ENCODE results near the gene FYB1. TPM values are rescaled to one million over a fixed set of nuclear protein-coding genes. Genes with fewer than 3 reads are reported as not detected.

Gene FYB1
- total RNA-seq, 1 donor from 2014 or later: 45.0 TPM

DNA sequence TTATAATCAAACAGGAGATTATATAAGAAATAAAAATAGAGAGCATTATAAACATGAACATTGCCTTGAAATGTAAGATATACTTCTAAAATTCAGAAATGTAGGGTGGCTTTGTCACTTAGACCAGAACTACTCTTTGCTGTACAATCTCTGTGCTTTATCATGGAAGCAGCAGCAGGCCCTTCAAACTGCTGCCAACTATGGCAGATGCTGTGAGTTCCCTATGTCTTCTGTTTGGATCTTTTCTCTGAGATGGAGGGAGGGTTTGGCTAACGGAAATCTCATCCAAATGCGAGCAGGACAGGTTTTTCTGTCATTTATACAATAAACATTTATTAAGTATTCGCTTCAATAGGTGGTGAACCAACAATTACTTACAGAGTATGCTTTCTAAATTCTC lies 110.4 kb downstream of the FYB1 start:
- ATAC-seq (no peak), DNase-seq (no peak)
- no peaks in the 10 kb centered on the region for H3K27me3 ChIP-seq
- H3K9me3 ChIP-seq: no peaks in the 10 kb centered on the region
- H3K27ac ChIP-seq: no peak overlapping the region
- H3K36me3 ChIP-seq: no peaks in the 10 kb centered on the region
- TF ChIP-seq, protein P1, sequence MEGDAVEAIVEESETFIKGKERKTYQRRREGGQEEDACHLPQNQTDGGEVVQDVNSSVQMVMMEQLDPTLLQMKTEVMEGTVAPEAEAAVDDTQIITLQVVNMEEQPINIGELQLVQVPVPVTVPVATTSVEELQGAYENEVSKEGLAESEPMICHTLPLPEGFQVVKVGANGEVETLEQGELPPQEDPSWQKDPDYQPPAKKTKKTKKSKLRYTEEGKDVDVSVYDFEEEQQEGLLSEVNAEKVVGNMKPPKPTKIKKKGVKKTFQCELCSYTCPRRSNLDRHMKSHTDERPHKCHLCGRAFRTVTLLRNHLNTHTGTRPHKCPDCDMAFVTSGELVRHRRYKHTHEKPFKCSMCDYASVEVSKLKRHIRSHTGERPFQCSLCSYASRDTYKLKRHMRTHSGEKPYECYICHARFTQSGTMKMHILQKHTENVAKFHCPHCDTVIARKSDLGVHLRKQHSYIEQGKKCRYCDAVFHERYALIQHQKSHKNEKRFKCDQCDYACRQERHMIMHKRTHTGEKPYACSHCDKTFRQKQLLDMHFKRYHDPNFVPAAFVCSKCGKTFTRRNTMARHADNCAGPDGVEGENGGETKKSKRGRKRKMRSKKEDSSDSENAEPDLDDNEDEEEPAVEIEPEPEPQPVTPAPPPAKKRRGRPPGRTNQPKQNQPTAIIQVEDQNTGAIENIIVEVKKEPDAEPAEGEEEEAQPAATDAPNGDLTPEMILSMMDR (IDR thresholded peaks at IDR 0.05): no peak
- intact Hi-C loops (cut with DNase I): no loop called here
- no peak overlapping the region for H3K4me3 ChIP-seq
- no peaks in the 10 kb centered on the region for H3K4me1 ChIP-seq

DNA sequence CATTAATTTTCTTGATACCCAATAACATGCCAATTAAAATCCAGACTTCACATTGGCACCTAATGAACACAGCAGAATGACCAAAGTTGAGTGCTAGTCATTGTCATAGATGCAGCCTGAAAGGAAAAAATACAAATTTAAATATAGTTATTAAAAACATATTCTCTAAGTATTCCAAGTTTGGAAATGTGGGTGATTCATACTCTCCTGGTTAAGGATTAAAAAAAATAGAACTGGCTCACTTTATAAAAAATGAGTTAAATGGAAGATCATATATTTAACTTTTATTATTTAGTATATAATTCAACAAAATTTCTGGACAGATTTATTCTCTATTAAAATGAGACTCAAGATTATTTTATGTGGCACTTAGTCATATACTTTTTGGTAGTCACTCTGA lies 112.0 kb downstream of the FYB1 start:
- H3K9me3 ChIP-seq: no peaks in the 10 kb centered on the region
- intact Hi-C loops (cut with DNase I): no loop called here
- H3K27me3 ChIP-seq: no peaks in the 10 kb centered on the region
- H3K27ac ChIP-seq: no peak overlapping the region
- DNase-seq (no peak), ATAC-seq (no peak)
- no peaks in the 10 kb centered on the region for H3K36me3 ChIP-seq
- no peaks in the 10 kb centered on the region for H3K4me1 ChIP-seq
- no peak overlapping the region for H3K4me3 ChIP-seq
- TF ChIP-seq, protein P1 (IDR thresholded peaks at IDR 0.05): no peak

- H3K36me3 ChIP-seq: no peaks in the 10 kb centered on the region
Observed at GRCh38 chr5:39106322-39106721, 113.0 kb downstream of the FYB1 start.

GRCh38 chr5:39104221-39104620 lies 115.1 kb downstream of the FYB1 start:
- no peaks in the 10 kb centered on the region for H3K36me3 ChIP-seq
- intact Hi-C loops (cut with DNase I): no loop called here
- H3K4me1 ChIP-seq: peaks cover 4% of the 10 kb centered on the region
- TF ChIP-seq, protein P1 (IDR thresholded peaks at IDR 0.05): no peak
- no peak for DNase-seq
- no peak overlapping the region for H3K27ac ChIP-seq
- no peak for ATAC-seq
- H3K9me3 ChIP-seq: no peaks in the 10 kb centered on the region
- no peak overlapping the region for H3K4me3 ChIP-seq
- H3K27me3 ChIP-seq: no peaks in the 10 kb centered on the region

More at GRCh38 chr5:39106322-39106721, 113.0 kb downstream of the FYB1 start:
- Histone ChIP-seq H3K9me3 (no peaks in the 10 kb centered on the region), H3K27ac (no peak overlapping the region), H3K27me3 (no peaks in the 10 kb centered on the region), H3K4me3 (no peak overlapping the region), H3K4me1 (no peaks in the 10 kb centered on the region)
- TF ChIP-seq, protein P1 (IDR thresholded peaks at IDR 0.05): peak; percentile 19
- ATAC-seq: no peak
- intact Hi-C loops (cut with DNase I): no loop called here
- DNase-seq: no peak

- TF ChIP-seq, protein P1 (IDR thresholded peaks at IDR 0.05): no peak
- DNase-seq (no peak), ATAC-seq (no peak)
- Histone ChIP-seq H3K27me3 (no peaks in the 10 kb centered on the region), H3K27ac (no peak overlapping the region), H3K9me3 (no peaks in the 10 kb centered on the region), H3K36me3 (no peaks in the 10 kb centered on the region), H3K4me1 (peaks cover 4% of the 10 kb centered on the region), H3K4me3 (no peak overlapping the region)
- intact Hi-C loops (cut with DNase I): no loop called here
Observed at GRCh38 chr5:39102684-39103155, 116.6 kb downstream of the FYB1 start.

DNA sequence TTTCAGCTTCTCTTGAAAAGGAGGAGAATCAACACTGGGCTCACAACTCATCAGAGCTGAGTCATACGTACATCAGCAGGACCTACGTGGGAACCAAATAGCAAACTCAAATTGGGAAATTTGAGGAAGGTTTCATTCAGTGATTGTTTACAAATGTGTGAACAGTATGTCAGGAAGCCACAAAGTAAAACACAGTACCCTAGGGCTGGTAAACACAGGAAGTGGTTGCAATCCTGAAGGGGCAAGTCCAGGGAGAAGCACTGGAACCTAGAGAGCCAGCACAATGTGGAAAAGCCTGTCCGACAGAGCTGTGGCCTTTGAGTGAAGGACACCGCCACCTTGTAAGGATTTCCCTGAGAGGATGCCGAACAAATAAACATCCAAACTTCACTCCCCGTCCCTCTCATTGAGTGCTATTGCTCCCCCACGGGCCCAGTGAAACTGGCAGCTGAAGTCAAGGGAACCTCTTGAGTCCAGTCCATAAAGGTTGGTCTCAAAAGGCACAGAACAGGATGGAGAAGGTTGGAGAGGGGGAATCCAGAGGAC lies 118.4 kb downstream of the FYB1 start:
- Histone ChIP-seq H3K27me3 (no peaks in the 10 kb centered on the region), H3K4me3 (no peak overlapping the region), H3K9me3 (no peaks in the 10 kb centered on the region), H3K4me1 (peaks cover 4% of the 10 kb centered on the region), H3K27ac (no peak overlapping the region), H3K36me3 (no peaks in the 10 kb centered on the region)
- ATAC-seq (peak; percentile 72), DNase-seq (no peak)
- intact Hi-C loops (cut with DNase I): no loop called here
- TF ChIP-seq, protein P1 (IDR thresholded peaks at IDR 0.05): no peak
